Measurements from ENCODE around the gene TRAPPC5. TPM values are rescaled to one million over a fixed set of nuclear protein-coding genes. Genes with fewer than 3 reads are reported as not detected.

The TRAPPC5 gene
- total RNA-seq, 1 experiment from 2014 or later = 77.4 TPM

GRCh38 chr19:7706188-7706954, 25.7 kb downstream of the TRAPPC5 start:
- H3K27ac Mint-ChIP-seq = peak overlapping the region in 1 of 3 experiments; percentile 6; a peak in 2 of 7 replicates

More at GRCh38 chr19:7706188-7706954, 25.7 kb downstream of the TRAPPC5 start:
- Histone ChIP-seq H4K91ac (ENCODE audit: insufficient read length, low read depth, low read length) (no peak overlapping the region), H3K9me3 (ENCODE audit: control insufficient read depth, low read depth, low read length) (no peaks in the 10 kb centered on the region), H3K18ac (ENCODE audit: insufficient read length, low read depth, low read length) (no peak overlapping the region), H3T11ph (ENCODE audit: low read length) (no peak overlapping the region), H3K27me3 (ENCODE audit: insufficient read depth, low read length) (no peaks in the 10 kb centered on the region), H3K79me2 (ENCODE audit: insufficient read depth, low read length) (no peaks in the 10 kb centered on the region), H3K79me1 (ENCODE audit: insufficient read depth, low read depth, low read length, poor library complexity, severe bottlenecking) (no peaks in the 10 kb centered on the region), H3K23me2 (ENCODE audit: insufficient read length, low read depth, low read length, poor library complexity, severe bottlenecking) (no peaks in the 10 kb centered on the region), H3K4me1 (ENCODE audit: insufficient read depth, low read length) (no peaks in the 10 kb centered on the region), H2AFZ (ENCODE audit: low read length) (no peak overlapping the region), H2BK5ac (ENCODE audit: insufficient read length, low read length) (no peak overlapping the region), H3K56ac (ENCODE audit: insufficient read length, low read depth, low read length) (no peak overlapping the region), H3K27ac (ENCODE audit: insufficient read length, low read depth, low read length) (no peak overlapping the region), H3K9ac (ENCODE audit: extremely low read depth, insufficient read length, low read length) (no peak overlapping the region), H2BK120ac (ENCODE audit: low read depth, low read length, poor library complexity, severe bottlenecking) (no peak overlapping the region), H2BK15ac (ENCODE audit: low read depth, low read length) (no peak overlapping the region), H4K8ac (replicated peaks; ENCODE audit: insufficient read length, low read depth, low read length) (no peak overlapping the region), H3K14ac (ENCODE audit: insufficient read depth, low read length) (no peak overlapping the region), H3K23ac (ENCODE audit: insufficient read length, low read depth, low read length) (no peak overlapping the region), H3K4me2 (ENCODE audit: insufficient read depth, insufficient read length, low read length) (no peak overlapping the region), H2BK12ac (ENCODE audit: insufficient read length, low read depth, low read length) (no peak overlapping the region), H4K20me1 (ENCODE audit: control insufficient read depth, insufficient read depth, insufficient read length) (no peaks in the 10 kb centered on the region), H2AK5ac (ENCODE audit: insufficient read length, low read length) (no peak overlapping the region), H2BK20ac (ENCODE audit: low read depth, low read length, poor library complexity, severe bottlenecking) (no peak overlapping the region), H4K5ac (ENCODE audit: insufficient read length, low read depth, low read length) (no peak overlapping the region), H3K4ac (ENCODE audit: low read depth, low read length) (no peak overlapping the region)
- WGBS (ENCODE audit: extremely low coverage, insufficient read length, low lambda C conversion rate) = no CpG with 5 or more reads among the region's 14 CpGs
- no peaks in the 10 kb centered on the region for H3K36me3 Mint-ChIP-seq (ENCODE audit: insufficient read depth in 1 of 3, low read depth in 3 of 3)
- peaks cover 2 to 8% of the 10 kb centered on the region in 2 experiments for H3K4me1 Mint-ChIP-seq
- H3K27me3 Mint-ChIP-seq (ENCODE audit: low read depth) = peaks cover 37% of the 10 kb centered on the region
- no peak for DNase-seq
- no peak for TF ChIP-seq CTCF (conservative IDR thresholded peaks at IDR 0.05)
- H3K9me3 Mint-ChIP-seq = no peaks in the 10 kb centered on the region
- H3K4me3 Mint-ChIP-seq = no peak overlapping the region

All from H9 (cell line).